PC-3 (cell line): Measurements from ENCODE around the gene THBS2. TPM values are rescaled to one million over a fixed set of nuclear protein-coding genes. Genes with fewer than 3 reads are reported as not detected.

Experiments
- ATAC-seq: fragments of 200-7000 bp; cut with Tn5 transposase; 2 replicates; pipeline ENCODE4 v1.9.1; 2020; ENCODE audit warnings: mild to moderate bottlenecking, moderate library complexity
- BruUV-seq: library from RNA; stranded (reverse); fragments of 400-500 nt; replicated peaks from 2 replicates; lab custom pipeline; 2021; lab: Mats Ljungman, UMichigan
- CTCF ChIA-PET: fragments of 300-600 bp; sonication (Branson Sonifier 250); formaldehyde crosslinking; loops from one replicate; lab custom pipeline; 2022; ENCODE audit warnings: antibody characterized with exemption; lab: Charles Lee
- POLR2A ChIA-PET: fragments of 300-600 bp; sonication (Branson Sonifier 250); formaldehyde crosslinking; loops from one replicate; lab custom pipeline; 2022; ENCODE audit warnings: antibody characterized with exemption; ENCODE audit not compliant: unreplicated experiment; lab: Charles Lee
- DNase-seq: peaks from one replicate; pipeline ENCODE4 v3.0.0-alpha.2; 2015
- H2AFZ ChIP-seq: fragments of 300-600 bp; sonication (generic); 2 replicates; pipeline ENCODE4 v1.6.0; 2016; ENCODE audit warnings: antibody characterized with exemption, low read length
- H3F3A ChIP-seq: fragments of 300-600 bp; sonication (generic); one replicate; pipeline ENCODE4 v1.6.0; 2017; ENCODE audit warnings: antibody characterized with exemption, low read length, control low read depth, mild to moderate bottlenecking; ENCODE audit not compliant: unreplicated experiment
- H3K27ac ChIP-seq: fragments of 300-600 bp; sonication (generic); 2 replicates; pipeline ENCODE4 v1.5.1; 2016; ENCODE audit warnings: mild to moderate bottlenecking, low read length
- H3K27me3 ChIP-seq: fragments of 300-600 bp; sonication (generic); 2 replicates; pipeline ENCODE4 v1.6.1; 2016; ENCODE audit warnings: low read length, mixed read lengths
- H3K36me3 ChIP-seq: fragments of 300-600 bp; sonication (generic); 2 replicates; pipeline ENCODE4 v1.6.1; 2016; ENCODE audit warnings: low read depth, mixed run types, low read length, mixed read lengths
- H3K4me1 ChIP-seq: fragments of 300-600 bp; sonication (generic); 2 replicates; pipeline ENCODE4 v1.5.1; 2016; ENCODE audit warnings: low read length; ENCODE audit not compliant: insufficient read depth
- H3K4me2 ChIP-seq: fragments of 300-600 bp; sonication (generic); 2 replicates; pipeline ENCODE4 v1.6.0; 2016; ENCODE audit warnings: low read length
- H3K4me3 ChIP-seq: fragments of 300-600 bp; sonication (generic); 2 replicates; pipeline ENCODE4 v1.5.1; 2016; ENCODE audit warnings: mild to moderate bottlenecking, low read length, mixed read lengths
- H3K79me2 ChIP-seq: fragments of 300-600 bp; sonication (generic); 2 replicates; pipeline ENCODE4 v1.6.1; 2017; ENCODE audit warnings: low read length, mixed read lengths
- H3K9ac ChIP-seq: fragments of 300-600 bp; sonication (generic); 2 replicates; pipeline ENCODE4 v1.6.0; 2016; ENCODE audit warnings: mild to moderate bottlenecking, low read length
- H3K9me2 ChIP-seq: fragments of 300-600 bp; sonication (generic); replicated peaks from 2 replicates; pipeline ENCODE4 v1.6.1; 2016; ENCODE audit warnings: mixed run types, low read length, mixed read lengths
- H3K9me3 ChIP-seq: fragments of 300-600 bp; sonication (generic); 2 replicates; pipeline ENCODE4 v1.6.1; 2016; ENCODE audit warnings: low read length, mixed read lengths
- H4K20me1 ChIP-seq: fragments of 300-600 bp; sonication (generic); 2 replicates; pipeline ENCODE4 v1.6.1; 2016; ENCODE audit warnings: low read length, mixed read lengths
- EZH2 ChIP-seq: fragments of 300-600 bp; sonication (generic); IDR thresholded peaks from one replicate; pipeline ENCODE4 v1.6.1; 2017; ENCODE audit warnings: antibody characterized with exemption, mild to moderate bottlenecking, low read length; ENCODE audit not compliant: unreplicated experiment
- EZH2phosphoT487 ChIP-seq: fragments of 300-600 bp; sonication (generic); IDR thresholded peaks from 2 replicates; pipeline ENCODE4 v1.6.1; 2018; ENCODE audit warnings: mild to moderate bottlenecking, antibody characterized with exemption, low read length, borderline replicate concordance
- intact Hi-C: fragments of 100-400 bp; cut with micrococcal nuclease; formaldehyde crosslinking; loops from 2 replicates; pipeline ENCODE4 v1.9.0; 2023
- total RNA-seq: library from RNA; depleted of rRNA; stranded (reverse); fragments of >200 nt; gene quantifications from 2 replicates; pipeline ENCODE4 v1.2.3, GENCODE V29; 2014
- TF ChIP-seq, protein P1 (sequence below): fragments of 300-600 bp; sonication (generic); conservative IDR thresholded peaks from 2 replicates; pipeline ENCODE4 v1.5.1; 2017; ENCODE audit warnings: antibody characterized with exemption, low read depth, mild to moderate bottlenecking, low read length

Gene THBS2
- total RNA-seq, 1 experiment from 2014 or later: not detected

DNA sequence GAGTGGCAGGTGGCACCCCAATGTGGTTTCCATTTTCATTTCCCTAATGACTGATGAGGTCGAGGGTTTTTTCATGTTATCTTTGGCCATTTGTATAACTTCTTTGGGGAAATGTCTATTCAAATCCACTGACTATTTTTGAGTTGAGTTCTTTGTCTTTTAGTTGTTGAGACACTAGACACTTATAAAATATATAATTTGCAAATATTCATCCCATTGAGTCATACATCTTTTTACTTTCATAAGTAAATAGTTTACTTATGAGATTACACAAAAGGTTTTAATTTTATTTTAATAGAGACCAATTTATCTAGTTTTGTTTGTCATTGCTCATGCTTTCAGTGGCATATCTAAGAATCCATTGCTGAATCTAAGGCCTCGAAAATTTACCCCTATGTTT is 49.5 kb downstream of the THBS2 start:
- TF ChIP-seq EZH2phosphoT487: no peak
- TF ChIP-seq, protein P1, sequence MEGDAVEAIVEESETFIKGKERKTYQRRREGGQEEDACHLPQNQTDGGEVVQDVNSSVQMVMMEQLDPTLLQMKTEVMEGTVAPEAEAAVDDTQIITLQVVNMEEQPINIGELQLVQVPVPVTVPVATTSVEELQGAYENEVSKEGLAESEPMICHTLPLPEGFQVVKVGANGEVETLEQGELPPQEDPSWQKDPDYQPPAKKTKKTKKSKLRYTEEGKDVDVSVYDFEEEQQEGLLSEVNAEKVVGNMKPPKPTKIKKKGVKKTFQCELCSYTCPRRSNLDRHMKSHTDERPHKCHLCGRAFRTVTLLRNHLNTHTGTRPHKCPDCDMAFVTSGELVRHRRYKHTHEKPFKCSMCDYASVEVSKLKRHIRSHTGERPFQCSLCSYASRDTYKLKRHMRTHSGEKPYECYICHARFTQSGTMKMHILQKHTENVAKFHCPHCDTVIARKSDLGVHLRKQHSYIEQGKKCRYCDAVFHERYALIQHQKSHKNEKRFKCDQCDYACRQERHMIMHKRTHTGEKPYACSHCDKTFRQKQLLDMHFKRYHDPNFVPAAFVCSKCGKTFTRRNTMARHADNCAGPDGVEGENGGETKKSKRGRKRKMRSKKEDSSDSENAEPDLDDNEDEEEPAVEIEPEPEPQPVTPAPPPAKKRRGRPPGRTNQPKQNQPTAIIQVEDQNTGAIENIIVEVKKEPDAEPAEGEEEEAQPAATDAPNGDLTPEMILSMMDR: no peak
- H3K36me3 ChIP-seq: no peaks in the 10 kb centered on the region
- CTCF ChIA-PET: no interaction called here
- no peaks in the 10 kb centered on the region for H3K9me2 ChIP-seq
- no peak overlapping the region for H3K4me3 ChIP-seq
- H3K27ac ChIP-seq: no peak overlapping the region
- no TSS peak for BruUV-seq
- H3K4me1 ChIP-seq: no peaks in the 10 kb centered on the region
- no peak for DNase-seq
- H3K4me2 ChIP-seq: no peak overlapping the region
- H4K20me1 ChIP-seq: no peaks in the 10 kb centered on the region
- no peak overlapping the region for H2AFZ ChIP-seq
- H3K27me3 ChIP-seq: no peaks in the 10 kb centered on the region
- ATAC-seq: no peak
- H3K9ac ChIP-seq: no peak overlapping the region
- intact Hi-C loops: no loop called here
- POLR2A ChIA-PET: no interaction called here
- no peaks in the 10 kb centered on the region for H3F3A ChIP-seq
- no peaks in the 10 kb centered on the region for H3K9me3 ChIP-seq
- no peaks in the 10 kb centered on the region for H3K79me2 ChIP-seq

DNA sequence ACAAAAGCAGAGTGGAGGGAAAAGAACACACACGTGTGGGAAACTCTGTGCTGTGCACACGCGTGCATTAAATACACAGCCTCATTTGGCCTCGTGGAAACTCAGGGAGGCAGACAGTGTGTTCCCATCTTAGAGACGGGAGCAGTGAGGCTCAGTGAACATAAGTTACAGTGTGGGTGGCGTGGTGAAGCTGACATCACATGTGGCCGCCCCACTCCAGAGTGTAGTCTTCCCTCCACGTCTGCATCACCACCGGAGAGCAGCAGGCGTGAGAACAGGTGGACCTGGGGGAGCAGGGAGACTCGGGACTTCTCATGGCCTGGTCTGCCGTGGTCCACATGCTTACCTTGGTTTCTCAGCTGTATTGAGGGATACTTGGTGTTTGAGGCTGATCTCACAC is 51.7 kb downstream of the THBS2 start:
- no peak overlapping the region for H2AFZ ChIP-seq
- H3K4me1 ChIP-seq: no peaks in the 10 kb centered on the region
- no TSS peak for BruUV-seq
- H3K4me2 ChIP-seq: no peak overlapping the region
- H3K79me2 ChIP-seq: no peaks in the 10 kb centered on the region
- no peak for TF ChIP-seq EZH2phosphoT487
- no peak for TF ChIP-seq EZH2
- TF ChIP-seq, protein P1: no peak
- intact Hi-C loops: no loop called here
- no peak overlapping the region for H3K9ac ChIP-seq
- no peak overlapping the region for H3K27ac ChIP-seq
- DNase-seq (no peak), ATAC-seq (no peak)
- CTCF ChIA-PET: no interaction called here
- H3K9me2 ChIP-seq: no peaks in the 10 kb centered on the region
- H3K27me3 ChIP-seq: no peaks in the 10 kb centered on the region
- POLR2A ChIA-PET: no interaction called here
- H3K36me3 ChIP-seq: no peaks in the 10 kb centered on the region
- H3K4me3 ChIP-seq: no peak overlapping the region
- H3F3A ChIP-seq: no peaks in the 10 kb centered on the region
- H3K9me3 ChIP-seq: no peaks in the 10 kb centered on the region
- H4K20me1 ChIP-seq: no peaks in the 10 kb centered on the region

DNA sequence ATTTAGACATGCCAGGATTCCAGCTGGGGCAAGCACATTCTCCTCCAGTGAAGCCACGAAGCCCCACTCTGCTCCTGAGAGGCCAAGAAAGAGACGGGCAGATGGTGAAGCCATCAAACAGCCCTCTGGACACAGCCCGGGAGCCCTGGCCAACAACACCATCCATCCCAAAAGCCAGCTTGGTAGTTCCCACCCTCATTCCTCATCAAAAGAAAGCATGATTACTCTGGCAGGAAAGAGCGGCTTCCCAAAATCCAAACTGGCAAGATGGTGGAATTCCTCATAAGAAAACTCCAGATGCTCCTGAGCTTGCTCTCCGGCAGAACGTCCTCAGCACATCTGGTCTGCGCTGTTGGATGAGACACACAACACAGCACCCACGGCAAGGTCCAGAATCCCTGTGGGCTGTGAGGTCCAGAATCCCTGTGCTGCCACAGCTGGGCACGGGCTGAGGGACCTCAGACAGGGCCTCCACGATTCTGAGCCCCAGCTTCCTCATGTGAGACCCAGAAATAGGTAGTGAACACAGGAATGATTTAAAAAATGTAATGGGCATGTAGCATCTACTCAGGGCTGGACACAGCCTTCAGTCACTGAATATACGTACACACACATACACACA is 52.6 kb downstream of the THBS2 start:
- DNase-seq: no peak
- Histone ChIP-seq H3K27me3 (no peaks in the 10 kb centered on the region), H3K9me2 (no peaks in the 10 kb centered on the region), H3K9me3 (no peaks in the 10 kb centered on the region), H3K4me3 (no peak overlapping the region), H3K79me2 (no peaks in the 10 kb centered on the region), H3K9ac (no peak overlapping the region), H4K20me1 (no peaks in the 10 kb centered on the region), H3K36me3 (no peaks in the 10 kb centered on the region), H3K4me2 (no peak overlapping the region), H3K4me1 (no peaks in the 10 kb centered on the region), H3F3A (no peaks in the 10 kb centered on the region), H2AFZ (no peak overlapping the region), H3K27ac (no peak overlapping the region)
- no peak for ATAC-seq
- CTCF ChIA-PET: no interaction called here
- POLR2A ChIA-PET: no interaction called here
- TF ChIP-seq EZH2 (no peak), EZH2phosphoT487 (no peak)
- TF ChIP-seq, protein P1: no peak
- BruUV-seq: no TSS peak
- intact Hi-C loops: no loop called here
